HG02642 (cell line): Measurements from ENCODE around the gene MEGF6.
"Not testable (repeated sequence)": the region's sequence is repeated elsewhere in the genome, so short reads cannot be mapped to it uniquely, and the experiment has no call there.

Experiments
- ATAC-seq: cut with Tn5 transposase; IDR thresholded peaks from one replicate; pipeline ENCODE4 v1.9.1; 2021; ENCODE audit warnings: mild to moderate bottlenecking; ENCODE audit not compliant: unreplicated experiment, poor library complexity

Gene MEGF6

DNA sequence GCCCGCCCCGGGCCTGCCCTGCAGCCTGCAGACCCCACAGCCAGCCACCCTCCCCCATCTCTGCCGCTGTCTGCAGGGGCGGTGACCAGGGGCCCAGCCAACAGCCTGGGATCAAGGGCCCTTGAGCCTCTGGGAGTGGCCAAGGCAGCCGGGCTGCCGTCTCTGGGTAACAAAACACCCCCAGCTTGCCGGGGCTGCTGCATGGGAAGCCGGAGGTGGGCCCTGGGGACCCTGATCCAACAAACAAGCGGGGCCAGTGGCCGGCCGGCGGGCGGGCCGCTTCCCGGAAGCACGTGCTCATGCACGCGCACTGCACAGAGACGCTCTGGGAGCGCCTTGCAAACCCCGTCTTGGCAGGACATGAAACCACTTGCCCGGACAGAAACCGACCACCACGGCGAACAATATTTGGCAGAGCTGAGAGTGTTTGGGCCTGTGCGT lies 13.2 kb downstream of the MEGF6 start:
- no peak for ATAC-seq

DNA sequence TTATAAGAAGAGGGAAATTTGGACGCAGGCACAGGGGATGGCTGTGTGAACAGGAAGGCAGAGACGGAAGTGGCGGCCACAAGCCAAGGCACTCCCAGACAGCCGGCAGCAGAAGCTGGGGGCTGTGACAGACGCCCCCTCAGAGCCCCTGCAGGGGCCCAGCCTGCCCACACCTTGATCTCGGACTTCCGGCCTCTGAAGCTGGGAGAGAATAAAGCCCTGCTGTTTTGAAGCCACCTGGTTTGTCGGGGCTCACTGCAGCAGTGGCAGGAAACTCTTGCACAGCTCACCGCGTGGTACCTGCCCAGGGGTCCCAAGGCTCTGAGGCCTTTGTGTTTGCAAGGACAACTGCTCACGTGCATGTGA lies 13.7 kb downstream of the MEGF6 start:
- ATAC-seq, result no peak

DNA sequence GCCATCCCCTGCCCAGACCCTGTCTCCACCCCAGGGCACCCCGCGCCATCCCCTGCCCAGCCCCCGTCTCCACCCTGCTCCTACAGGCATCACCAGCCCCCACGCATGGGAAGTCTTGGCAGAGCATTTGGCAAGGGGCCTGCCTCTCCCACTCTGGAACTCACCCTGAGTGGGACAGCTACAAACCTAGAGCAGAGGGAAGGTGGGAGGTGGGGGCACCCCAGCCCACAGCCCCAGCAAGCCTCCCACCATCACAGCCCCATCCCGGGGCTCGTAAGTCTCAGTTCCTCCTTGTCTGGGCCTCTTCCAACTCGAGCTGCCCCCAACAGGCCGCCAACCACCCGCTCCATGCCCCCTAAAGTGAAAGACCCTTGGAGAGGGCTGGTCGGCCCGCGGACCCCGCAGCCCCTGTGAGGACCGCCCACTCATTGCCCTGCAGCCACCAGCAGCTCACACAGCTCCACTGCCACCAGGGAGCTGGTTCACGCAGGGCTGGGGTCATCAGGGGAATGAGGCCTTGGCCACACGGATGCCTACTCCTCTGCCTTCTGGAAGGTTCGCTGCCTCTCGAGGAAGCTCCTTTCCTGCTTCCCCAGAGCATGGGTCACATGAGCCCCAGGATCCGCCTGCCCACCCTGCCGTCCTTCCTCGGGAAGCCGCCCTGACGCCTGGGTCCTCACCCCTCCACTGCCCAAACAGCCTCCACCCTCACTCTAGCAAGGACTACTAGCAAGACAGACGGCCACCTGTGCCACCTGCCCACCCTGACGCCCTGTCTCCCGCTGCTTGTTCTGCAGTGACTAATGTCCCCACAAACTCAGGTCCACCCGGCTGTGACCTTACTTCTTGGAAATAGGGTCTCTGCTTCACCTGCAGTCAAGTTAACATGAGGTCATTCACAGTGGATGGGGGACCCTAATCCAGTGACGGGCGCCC lies 14.4 kb downstream of the MEGF6 start:
- ATAC-seq, result no peak

DNA sequence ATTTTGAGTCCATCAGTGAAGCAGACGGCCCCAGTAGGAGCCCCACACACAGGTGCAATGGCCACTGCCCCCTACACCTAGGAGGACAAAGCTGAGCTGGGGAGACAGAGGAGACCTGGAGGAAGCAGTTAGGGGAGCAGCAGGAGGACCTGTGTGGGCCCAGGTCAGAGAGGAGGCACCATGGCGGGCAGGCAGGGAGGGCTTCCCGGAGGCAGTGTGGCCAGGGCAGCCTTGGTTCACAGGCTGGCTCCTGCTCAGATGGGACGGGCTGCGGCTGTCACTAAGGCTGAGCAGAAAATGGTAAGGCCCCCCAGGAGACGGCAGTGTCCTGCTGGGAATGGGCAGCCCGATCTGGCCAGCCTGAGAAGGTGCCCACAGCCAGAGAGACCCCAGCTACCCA lies 15.4 kb downstream of the MEGF6 start:
- ATAC-seq, result no peak

DNA sequence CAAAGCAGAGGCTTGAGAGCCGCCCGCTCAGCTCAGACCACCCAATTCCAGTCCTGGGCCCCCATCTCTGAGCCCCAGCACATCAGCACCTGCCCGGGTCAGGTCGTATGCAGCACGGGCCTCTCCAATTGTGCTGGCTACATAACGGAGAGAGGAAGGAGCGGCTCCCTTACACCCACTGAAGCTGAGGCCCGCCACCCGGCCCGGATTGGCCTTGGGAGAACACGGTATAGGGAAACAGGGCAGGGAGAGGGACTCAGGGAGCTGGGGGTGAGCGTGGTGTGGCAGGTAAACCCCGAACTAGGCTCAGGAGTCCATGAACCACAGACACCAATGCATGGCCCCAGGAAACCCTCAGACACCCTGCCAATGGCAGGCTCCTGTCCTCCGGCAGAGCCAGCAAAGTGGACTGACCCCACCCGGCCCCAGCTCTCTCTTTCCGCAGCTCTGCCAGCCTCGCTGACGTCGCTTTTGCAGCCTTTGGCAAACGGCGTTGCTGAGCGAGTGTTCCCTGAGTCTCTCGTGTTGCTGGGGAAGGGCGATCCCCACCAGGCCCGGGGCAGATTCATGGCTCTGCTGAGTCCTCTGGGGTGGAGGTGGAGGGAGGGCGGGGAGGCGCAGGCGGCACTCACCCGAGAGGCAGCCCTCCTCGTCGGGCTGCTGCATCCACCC lies 16.5 kb downstream of the MEGF6 start:
- no peak for ATAC-seq

DNA sequence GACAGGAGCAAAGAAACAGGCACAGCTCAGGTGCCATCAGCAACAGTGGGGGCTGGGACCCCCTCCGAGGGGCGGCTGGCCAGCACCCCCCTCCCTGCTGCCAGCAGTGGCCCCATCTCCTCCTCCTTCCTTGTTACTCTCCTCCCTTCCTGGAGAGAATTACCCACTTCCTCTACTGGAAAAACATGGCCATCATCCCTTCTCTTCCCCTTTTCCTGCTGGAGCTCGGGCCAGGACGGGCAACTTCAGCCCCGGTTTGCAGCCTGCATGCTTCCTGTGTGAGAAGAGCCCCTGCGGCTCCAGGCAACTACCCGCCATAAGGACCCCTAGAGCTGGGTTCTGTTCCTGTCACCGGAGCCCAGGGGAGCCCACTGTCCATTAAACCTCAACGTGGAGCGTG lies 17.6 kb downstream of the MEGF6 start:
- no peak for ATAC-seq

DNA sequence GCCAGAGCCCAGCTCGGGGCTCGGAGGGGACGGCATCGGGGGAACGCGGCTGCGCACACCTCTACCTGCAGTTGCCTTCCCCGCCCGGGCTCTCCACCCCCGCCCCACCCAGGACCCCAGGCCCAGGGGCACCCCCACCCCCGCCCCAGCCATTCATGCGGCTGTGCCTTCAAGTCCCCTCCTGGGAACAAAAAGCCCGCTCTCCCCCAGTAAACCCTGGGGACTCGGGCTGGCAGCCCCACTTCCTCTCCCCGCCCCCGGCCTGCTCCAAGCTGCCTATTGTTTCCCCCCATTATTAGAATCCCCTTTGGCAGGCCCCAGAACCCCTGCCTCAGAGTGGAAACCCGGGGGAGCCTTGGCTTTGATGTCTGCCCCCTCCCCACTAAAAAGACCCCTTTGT lies 18.0 kb downstream of the MEGF6 start:
- no peak for ATAC-seq

DNA sequence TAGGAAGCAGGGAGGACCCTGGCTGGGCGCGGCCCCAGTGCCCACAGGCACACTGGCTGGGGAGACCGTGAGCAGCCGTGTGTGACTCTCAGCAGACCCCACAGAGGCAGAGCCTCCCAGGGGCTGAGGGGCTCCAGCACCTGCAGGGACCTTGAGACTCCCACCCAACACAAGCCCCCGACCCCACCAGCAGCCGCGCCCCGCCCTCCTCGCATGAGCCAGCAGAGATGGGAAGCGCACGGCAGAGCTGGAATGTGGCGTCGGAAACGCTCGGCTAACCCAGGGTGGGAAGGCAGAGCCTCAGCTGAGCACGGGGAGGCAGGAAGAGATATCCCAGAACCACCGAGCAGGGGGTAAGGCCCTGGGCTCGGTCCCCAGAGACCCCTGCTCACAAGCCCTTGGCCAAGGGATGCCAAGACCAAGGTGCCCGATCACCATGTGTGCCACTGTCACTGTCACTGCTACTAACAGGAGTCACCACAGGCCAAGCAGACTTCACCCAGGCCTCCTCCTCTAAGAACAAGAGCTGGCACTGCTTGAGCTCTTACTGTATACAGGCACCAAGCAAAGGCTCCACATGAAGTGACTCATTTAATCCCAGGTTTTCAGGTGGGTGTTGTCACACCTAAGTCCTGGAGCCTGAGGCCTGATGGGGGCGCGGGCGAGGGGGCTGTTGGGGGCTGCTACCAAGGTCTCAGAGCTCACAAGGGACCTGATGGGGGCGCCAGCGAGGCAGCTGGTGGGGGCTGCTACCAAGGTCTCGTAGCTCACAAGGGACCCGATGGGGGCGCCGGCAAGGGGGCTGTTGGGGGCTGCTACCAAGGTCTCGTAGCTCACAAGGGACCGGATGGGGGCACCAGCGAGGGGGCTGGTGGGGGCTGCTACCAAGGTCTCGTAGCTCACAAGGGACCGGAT lies 20.1 kb downstream of the MEGF6 start:
- no peak for ATAC-seq

DNA sequence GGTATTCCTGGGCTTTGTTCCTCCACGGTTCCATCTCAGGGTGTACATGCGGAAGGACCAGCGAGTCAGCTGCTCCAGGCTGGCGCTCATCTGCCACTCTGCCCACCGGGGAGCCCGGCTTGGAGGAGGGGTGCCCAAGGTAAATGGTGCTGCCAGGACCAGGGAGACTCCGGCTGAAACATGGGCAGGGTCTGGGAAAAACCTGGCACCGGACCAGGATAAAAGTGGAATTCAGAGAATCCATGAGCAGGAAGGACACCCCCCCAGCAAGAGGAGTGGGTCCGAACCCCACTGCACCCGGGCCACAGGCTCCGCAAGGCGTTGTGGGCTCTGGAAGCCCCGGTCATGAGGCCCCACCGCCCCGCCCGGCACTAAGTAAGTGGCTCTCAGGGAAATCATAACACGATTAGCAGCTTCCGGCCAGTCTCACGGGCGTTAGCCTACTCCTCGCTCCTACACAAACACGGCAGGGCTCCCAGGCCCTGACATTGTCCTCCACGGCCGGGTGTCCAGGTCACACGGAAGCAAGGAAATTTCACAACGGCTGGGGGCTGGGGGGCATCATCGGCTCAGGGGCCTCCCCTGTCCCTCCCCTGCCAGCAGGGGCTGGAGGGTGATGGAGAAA lies 21.1 kb downstream of the MEGF6 start:
- ATAC-seq, result no peak

DNA sequence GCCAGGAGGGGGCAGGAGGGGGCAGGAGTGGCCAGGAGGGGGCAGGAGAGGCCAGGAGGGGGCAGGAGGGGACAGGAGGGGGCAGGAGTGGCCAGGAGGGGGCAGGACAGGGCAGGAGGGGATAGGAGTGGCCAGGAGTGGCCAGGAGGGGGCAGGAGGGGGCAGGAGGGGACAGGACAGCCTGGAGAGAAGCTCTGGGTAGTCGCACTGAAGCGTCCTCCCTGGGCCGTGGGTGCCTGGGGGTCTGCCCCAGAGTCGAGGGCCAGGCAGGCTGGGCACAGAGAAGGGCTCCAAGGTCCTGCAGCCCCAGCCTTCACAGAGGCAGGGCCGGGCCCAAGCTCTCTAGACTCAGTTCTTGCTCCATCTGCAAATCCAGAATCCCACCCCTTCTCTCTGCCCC lies 22.9 kb downstream of the MEGF6 start:
- ATAC-seq, result no peak

DNA sequence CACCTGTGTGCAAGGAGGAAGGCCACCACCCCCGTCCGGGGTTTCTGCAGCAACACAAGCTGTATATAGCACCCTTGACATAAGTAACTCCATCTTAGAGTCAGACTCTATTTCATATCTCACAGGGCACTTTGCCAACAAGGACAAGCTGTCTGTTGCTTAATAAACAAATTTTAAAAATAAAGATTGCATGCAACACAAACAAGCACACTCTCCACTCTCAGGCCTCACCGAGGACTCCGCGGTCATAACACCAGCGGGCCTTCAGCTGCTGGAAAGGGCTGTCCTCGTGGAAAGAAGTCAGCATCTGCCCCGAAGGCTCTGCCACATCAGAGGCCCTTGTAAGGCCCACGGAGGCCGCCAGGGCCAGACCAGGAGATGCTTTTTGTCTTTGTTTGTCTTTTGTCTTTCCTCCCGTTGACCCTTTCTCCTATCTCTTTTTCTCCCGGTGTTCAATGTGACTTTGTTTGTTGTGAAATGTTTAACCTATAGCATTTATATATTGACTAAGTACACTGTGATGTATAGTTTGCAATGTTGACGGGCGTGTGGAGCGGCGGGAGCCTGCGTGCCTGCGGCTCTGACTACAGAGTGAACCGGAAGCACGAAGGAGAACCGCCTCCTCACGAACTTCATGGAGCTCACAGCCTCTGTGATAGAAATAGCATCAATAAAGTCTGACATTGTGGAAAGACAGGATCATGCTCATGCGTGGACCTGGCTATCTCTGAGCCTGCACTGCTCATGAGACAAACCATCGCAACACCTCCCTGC lies 24.1 kb downstream of the MEGF6 start:
- ATAC-seq, result no peak

DNA sequence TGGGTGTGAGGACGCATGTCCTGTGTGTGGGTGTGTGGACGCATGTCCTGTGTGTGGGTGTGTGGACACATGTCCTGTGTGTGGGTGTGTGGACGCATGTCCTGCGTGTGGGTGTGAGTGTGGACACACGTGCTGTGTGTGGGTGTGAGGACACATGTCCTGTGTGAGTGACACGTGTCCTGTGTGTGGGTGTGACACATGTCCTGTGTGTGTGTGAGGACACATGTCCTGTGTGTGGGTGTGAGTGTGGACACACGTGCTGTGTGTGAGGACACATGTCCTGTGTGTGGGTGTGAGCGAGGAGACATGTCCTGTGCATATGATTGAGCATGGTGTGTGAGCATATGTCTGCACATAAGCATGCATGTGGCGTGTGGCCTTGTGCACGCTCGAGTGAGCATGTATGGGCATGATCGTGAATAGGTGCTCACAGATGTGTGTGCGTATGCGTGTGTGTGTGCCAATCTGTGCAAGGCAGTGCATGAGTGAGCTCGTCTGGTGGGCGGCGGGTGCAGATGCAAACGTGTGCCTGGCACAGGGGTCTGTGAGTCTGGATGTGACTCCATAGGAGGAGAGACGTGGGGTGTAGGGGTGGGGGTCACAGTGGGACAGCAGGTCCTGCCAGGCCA lies 25.3 kb downstream of the MEGF6 start:
- ATAC-seq, result no peak

DNA sequence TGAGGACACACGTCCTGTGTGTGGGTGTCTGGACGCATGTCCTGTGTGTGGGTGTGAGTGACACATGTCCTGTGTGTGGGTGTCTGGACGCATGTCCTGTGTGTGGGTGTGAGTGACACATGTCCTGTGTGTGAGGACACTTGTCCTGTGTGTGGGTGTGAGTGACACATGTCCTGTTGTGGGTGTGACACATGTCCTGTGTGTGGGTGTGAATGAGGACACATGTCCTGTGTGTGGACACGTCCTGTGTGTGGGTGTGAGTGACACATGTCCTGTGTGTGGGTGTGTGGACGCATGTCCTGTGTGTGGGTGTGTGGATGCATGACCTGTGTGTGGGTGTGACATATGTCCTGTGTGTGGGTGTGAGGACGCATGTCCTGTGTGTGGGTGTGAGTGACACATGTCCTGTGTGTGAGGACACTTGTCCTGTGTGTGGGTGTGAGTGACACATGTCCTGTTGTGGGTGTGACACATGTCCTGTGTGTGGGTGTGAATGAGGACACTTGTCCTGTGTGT lies 25.9 kb downstream of the MEGF6 start:
- not testable (repeated sequence) for ATAC-seq

DNA sequence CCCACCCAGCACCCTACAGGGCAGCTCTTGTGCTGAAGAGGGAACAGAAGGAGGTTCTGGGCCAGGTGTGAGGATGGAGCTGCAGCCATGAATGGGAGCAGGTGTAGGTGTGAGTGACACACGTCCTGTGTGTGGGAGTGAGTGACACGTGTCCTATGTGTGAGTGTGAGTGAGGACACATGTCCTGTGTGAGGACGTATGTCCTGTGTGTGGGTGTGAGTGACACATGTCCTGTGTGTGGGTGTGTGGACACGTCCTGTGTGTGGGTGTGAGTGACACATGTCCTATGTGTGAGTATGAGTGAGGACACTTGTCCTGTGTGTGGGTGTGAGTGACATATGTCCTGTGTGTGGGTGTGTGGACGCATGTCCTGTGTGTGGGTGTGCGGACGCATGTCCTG lies 26.4 kb downstream of the MEGF6 start:
- no peak for ATAC-seq

DNA sequence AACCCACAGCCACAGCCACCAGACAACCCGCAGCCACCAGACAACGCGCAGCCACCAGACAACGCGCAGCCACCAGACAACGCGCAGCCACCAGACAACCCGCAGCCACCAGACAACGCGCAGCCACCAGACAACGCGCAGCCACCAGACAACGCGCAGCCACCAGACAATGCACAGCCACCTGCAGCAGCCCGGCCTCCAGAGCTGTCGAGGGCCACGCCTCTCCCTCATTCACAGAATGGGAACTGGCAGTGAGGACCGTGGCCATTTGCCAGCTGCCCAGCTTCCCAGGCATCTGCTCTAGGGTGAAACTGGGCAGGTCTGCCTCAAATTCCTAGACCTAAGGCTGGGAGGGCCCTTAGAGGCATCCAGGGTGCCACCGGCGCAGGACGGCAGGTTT lies 27.6 kb downstream of the MEGF6 start:
- not testable (repeated sequence) for ATAC-seq

DNA sequence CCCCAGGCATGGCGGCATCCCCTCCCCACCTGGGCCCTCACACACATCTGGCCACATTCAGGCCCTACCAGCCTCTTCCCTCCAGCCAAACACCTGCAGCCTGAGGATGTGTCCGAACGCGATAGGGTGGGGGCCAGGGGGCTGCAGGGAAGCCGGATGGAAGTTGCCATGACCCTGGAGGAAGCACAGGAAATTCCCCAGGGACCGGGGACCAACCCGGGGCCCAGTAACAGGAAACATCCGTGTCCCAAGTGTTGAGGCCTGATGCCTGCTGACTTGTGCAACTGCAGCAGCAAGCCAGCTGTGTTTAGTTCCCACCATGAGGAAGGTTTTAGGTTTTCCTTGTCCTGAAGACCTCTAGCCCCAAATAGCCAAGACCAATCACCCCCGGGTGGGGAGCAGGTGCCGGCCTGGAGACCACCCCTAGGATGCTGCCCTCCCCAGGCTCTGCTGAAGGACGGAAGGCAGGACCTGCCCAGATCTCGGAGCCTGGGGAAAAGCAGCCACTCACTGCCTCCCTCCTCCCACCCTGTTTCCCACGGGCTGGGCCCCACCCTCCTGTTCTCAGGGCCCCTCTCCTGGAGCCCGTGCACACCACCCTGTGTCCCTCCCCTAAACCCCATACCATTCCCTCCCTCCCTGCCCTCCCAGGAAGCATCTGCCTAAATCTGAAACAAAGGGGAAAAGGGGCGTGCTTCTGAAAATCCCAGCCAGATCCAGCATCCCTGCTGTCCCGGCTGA lies 29.8 kb downstream of the MEGF6 start:
- no peak for ATAC-seq

DNA sequence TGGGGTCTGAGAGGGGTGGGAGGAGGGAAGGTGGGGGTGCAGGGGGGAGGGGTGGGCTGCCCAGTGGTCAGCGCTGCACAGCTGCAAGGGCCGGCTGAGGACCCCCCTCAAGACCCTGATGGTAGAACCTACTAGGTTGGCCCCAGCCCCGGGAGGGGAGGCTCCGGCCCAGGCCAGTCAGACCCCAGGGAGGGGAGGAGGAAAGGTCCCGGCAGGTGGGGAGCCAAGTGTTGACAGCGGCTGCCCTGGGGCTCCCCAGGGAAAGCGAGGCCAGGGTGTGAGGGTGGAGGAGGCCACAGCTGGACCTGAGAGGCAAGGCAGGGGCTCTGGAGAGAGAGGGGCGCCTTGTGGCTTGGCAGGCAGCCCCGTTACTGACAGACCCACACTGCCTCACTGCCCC lies 31.1 kb downstream of the MEGF6 start:
- no peak for ATAC-seq

DNA sequence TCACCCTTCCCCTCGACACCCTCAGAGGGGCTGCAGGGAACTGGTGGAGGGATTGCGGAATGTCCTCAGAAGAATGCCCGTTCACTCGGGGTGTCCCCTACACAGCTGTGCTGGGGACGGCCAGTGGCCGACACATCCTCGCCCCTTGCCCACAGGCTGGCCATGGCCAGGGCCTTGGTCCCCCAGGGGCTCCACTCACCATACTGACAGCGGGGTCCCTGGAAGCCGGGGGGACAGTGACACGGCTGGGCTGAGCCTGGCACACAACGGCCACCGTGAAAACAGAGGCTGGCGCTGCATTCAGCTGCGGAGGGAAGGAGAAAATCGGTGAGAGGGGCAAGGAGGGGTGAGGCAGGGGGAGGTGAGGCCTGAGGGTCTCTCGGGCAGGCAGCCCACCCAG lies 31.7 kb downstream of the MEGF6 start:
- no peak for ATAC-seq
